HepG2 (cell line): ENCODE measurements around the gene ZNF213. TPM values are rescaled to one million over a fixed set of nuclear protein-coding genes. Genes with fewer than 3 reads are reported as not detected.

Experiments used
- ATAC-seq: fragments of 200-7000 bp; cut with Tn5 transposase; 3 replicates; pipeline ENCODE4 v1.9.1; 2020; ENCODE audit warnings: mild to moderate bottlenecking, moderate library complexity
- BruUV-seq: library from RNA; stranded (reverse); fragments of 400-500 nt; replicated peaks from 2 replicates; lab custom pipeline; 2021; lab: Mats Ljungman, UMichigan
- CTCF ChIA-PET: fragments of 300-600 bp; formaldehyde crosslinking; extraction: SDS; loops from one replicate; lab custom pipeline; 2021; ENCODE audit warnings: low total read pairs, inconsistent platforms, low intra/inter-chr PET ratio; lab: Yijun Ruan, JAX
- POLR2A ChIA-PET: fragments of 350-600 bp; sonication (Branson Sonifier 250); formaldehyde crosslinking; loops from one replicate; lab custom pipeline; 2020; ENCODE audit warnings: antibody characterized with exemption, inconsistent platforms; lab: Yijun Ruan, JAX
- DNase-seq: peaks from one replicate; pipeline ENCODE4 v3.0.0-alpha.2; 2015; ENCODE audit warnings: low spot score
- FAIRE-seq: peaks from 3 replicates; lab custom pipeline; 2011; peaks lifted over from hg19 to GRCh38; lab: Jason Lieb, UNC
- H2AFZ ChIP-seq: one replicate; pipeline ENCODE4 v1.6.1; 2011; ENCODE audit warnings: low read length, inconsistent platforms
- H3K27ac ChIP-seq: fragments of 300-600 bp; 3 replicates; pipeline ENCODE4 v1.8.0; 2011; ENCODE audit warnings: mixed run types, mild to moderate bottlenecking, mixed read lengths, low read length, inconsistent platforms; ENCODE audit not compliant: insufficient read depth; ENCODE audit errors: extremely low read length
- H3K27me3 ChIP-seq, 2 experiments: fragments of 200-600 bp in 1 of 2; 2 replicates in 1 of 2; 3 replicates in 1 of 2; pipeline versions ENCODE4 v1.6.0 to v1.8.0; 2011; ENCODE audit warnings: low read length in 2 of 2, mild to moderate bottlenecking in 2 of 2, moderate library complexity in 2 of 2, inconsistent platforms in 1 of 2; ENCODE audit not compliant: insufficient read depth in 2 of 2, control insufficient read depth in 1 of 2
- H3K36me3 ChIP-seq, 2 experiments: fragments of 200-600 bp in 1 of 2; replicated peaks in 1 of 2; 2 replicates in 1 of 2; 3 replicates in 1 of 2; pipeline versions ENCODE4 v1.5.1 to v1.8.0; 2011; ENCODE audit warnings: low read length in 2 of 2, inconsistent platforms in 1 of 2; ENCODE audit not compliant: insufficient read depth in 2 of 2, control insufficient read depth in 1 of 2
- H3K4me1 ChIP-seq: 2 replicates; pipeline ENCODE4 v1.5.1; 2012; ENCODE audit warnings: low read length, inconsistent platforms; ENCODE audit not compliant: insufficient read depth
- H3K4me2 ChIP-seq: 2 replicates; pipeline ENCODE4 v1.6.0; 2011; ENCODE audit warnings: low read depth, low read length, inconsistent platforms
- H3K4me3 ChIP-seq, 3 experiments: fragments of 200-600 bp in 1 of 3; sonication (generic), shearing (Covaris generic) in 1 of 3; replicated peaks in 1 of 3; 2 replicates each; pipeline ENCODE4 v1.5.1; 2011 to 2016; ENCODE audit warnings: low read length in 3 of 3, inconsistent platforms in 2 of 3, low read depth in 2 of 3, mild to moderate bottlenecking in 2 of 3, control low read depth in 1 of 3, mixed read lengths in 1 of 3; ENCODE audit not compliant: insufficient read depth in 1 of 3
- H3K79me2 ChIP-seq: one replicate; pipeline ENCODE4 v1.6.1; 2011; ENCODE audit warnings: low read length, inconsistent platforms; ENCODE audit not compliant: insufficient read depth
- H3K9ac ChIP-seq: 2 replicates; pipeline ENCODE4 v1.6.0; 2011; ENCODE audit warnings: mild to moderate bottlenecking, low read depth, low read length, inconsistent platforms; ENCODE audit not compliant: insufficient read depth
- H3K9me3 ChIP-seq: 2 replicates; pipeline ENCODE4 v1.5.1; 2012; ENCODE audit warnings: mild to moderate bottlenecking, low read length
- H4K20me1 ChIP-seq: 2 replicates; pipeline ENCODE4 v1.6.0; 2011; ENCODE audit warnings: inconsistent platforms, mild to moderate bottlenecking, low read length, moderate library complexity; ENCODE audit not compliant: insufficient read depth
- ZBTB38 ChIP-seq: sonication (generic); formaldehyde crosslinking; IDR thresholded peaks from 2 replicates; pipeline ENCODE4 v1.5.1; 2020; ENCODE audit warnings: mild to moderate bottlenecking, missing genetic modification reagents
- ZNF878 ChIP-seq: sonication (generic); formaldehyde crosslinking; IDR thresholded peaks from 2 replicates; pipeline ENCODE4 v1.8.1; 2023; ENCODE audit warnings: mild to moderate bottlenecking, missing genetic modification reagents, moderate library complexity
- WGBS: methylation state at CpG from one replicate; pipeline ENCODE4 v1.1.6; 2017; ENCODE audit warnings: low lambda C conversion rate; 5-methylcytosine and 5-hydroxymethylcytosine counted together
- in situ Hi-C: cut with HindIII; loops from 2 replicates; pipeline ENCODE4 v1.10.0; 2017; ENCODE audit warnings: low pct_unique_long_range_greater_than_20kb; ENCODE audit not compliant: extremely low pct_ligation_motif_present
- intact Hi-C: fragments of 100-400 bp; cut with micrococcal nuclease; formaldehyde crosslinking; loops from one replicate; pipeline ENCODE4 v1.10.0; 2022; ENCODE audit not compliant: unreplicated experiment
- polyA plus RNA-seq, 8 experiments: library from polyadenylated mRNA; depleted of rRNA in 3 of 8; stranded (reverse) in 7 of 8; unstranded in 1 of 8; fragments of >200 nt; fragmentation: Illumina TruSeq in 4 of 8; extraction: Trizol in 4 of 8; gene quantifications; 2 replicates each; pipeline versions ENCODE4 v1.2.1 to v1.2.3, GENCODE V29; 2011 to 2016; ENCODE audit warnings: low read depth in 4 of 8, missing spikeins in 1 of 8, mixed read lengths in 1 of 8; ENCODE audit not compliant: insufficient read depth in 1 of 8
- total RNA-seq, 5 experiments: library from RNA; depleted of rRNA; stranded (reverse); fragments of >200 nt; fragmentation: Illumina TruSeq; extraction: Trizol; gene quantifications; 2 replicates each; pipeline ENCODE4 v1.2.3, GENCODE V29; 2016; ENCODE audit warnings: low read depth in 1 of 5
- TF ChIP-seq, protein P1 (sequence below): sonication (generic); formaldehyde crosslinking; IDR thresholded peaks from 2 replicates; pipeline ENCODE4 v1.4.0; 2020; ENCODE audit warnings: missing genetic modification reagents

Gene ZNF213
- total and polyA plus RNA-seq, 2 of the 13 experiments (the other 11 are each of a cell fraction or from before 2014, with no cell fraction given): 0.59 to 0.97 TPM

DNA sequence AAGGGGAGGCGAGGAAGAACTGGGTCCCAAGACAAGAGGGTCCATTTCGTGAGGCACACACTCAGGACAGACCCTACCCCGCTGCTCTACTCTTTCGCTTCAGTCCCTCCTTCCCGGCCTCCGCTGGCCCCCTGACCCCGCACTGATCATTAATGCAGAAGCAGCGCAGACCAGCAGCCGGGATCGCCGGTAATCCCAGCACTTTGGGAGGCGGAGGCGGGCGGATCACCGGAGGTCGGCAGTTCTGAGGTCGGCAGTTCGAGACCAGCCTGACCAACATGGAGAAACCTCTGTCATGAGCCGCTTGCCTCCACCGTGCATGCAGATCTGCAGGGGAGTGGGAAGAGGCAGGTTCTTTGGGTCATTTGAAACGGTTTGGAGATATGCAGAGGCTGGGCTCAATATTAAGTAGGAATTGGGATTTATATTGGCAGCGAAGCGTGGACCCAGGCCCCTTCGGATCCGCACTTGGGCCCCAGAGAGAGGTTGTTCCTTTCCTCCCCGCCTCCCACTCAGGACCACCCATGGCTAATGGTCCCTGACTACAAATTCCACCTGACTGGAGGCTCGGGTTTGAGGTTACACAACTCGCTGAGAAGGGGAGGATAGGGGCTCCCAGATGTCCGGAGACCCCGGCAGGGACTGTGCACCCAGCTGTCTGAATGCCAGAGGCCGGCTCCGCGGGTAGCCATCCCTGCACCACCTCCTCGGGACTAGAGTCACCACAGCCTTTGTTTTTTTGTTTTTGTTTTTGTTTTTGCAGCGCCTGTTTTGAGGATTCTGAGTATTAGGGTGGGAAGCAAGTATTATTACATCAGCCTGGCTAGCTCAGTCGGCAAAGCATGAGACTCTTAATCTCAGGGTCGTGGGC is 29.5 kb downstream of the ZNF213 start:
- no TSS peak for BruUV-seq
- peaks cover 0 to 12% of the 10 kb centered on the region in 2 experiments; a peak in 1 of 5 replicates for H3K27me3 ChIP-seq
- ChIA-PET POLR2A (interaction anchor here (1.2 kb wide), 4 partner anchors 7 to 141 kb away, joined by 3 to 19 read pairs (median 6); partner anchors contain the start of genes HCFC1R1, THOC6 and ZNF213), CTCF (interaction anchor here (2.8 kb wide), 1 partner anchor 12 kb away, joined by 18 read pairs; no protein-coding TSS in a partner anchor)
- intact Hi-C loops: no loop called here
- H3K4me2 ChIP-seq: peak overlapping the region; percentile 78; the same call in 1 of the 2 replicates
- no peaks in the 10 kb centered on the region for H4K20me1 ChIP-seq
- no peaks in the 10 kb centered on the region for H3K79me2 ChIP-seq
- in situ Hi-C loops: no loop called here
- ATAC-seq: no peak
- H3K27ac ChIP-seq: no peak overlapping the region
- FAIRE-seq: no peak
- no peak overlapping the region for H2AFZ ChIP-seq
- peaks cover 69% of the 10 kb centered on the region for H3K4me1 ChIP-seq
- H3K9ac ChIP-seq: no peak overlapping the region
- no peaks in the 10 kb centered on the region for H3K36me3 ChIP-seq
- H3K4me3 ChIP-seq: no peak overlapping the region
- H3K9me3 ChIP-seq: no peaks in the 10 kb centered on the region
- WGBS: 76% methylated on average over 30 of the region's 37 CpGs
- DNase-seq: no peak
- TF ChIP-seq ZBTB38 (0 out of 2 replicates have a peak, but pooled peaks have one; percentile 48), ZNF878 (CRISPR knock-in tag) (no peak)
- TF ChIP-seq, protein P1, sequence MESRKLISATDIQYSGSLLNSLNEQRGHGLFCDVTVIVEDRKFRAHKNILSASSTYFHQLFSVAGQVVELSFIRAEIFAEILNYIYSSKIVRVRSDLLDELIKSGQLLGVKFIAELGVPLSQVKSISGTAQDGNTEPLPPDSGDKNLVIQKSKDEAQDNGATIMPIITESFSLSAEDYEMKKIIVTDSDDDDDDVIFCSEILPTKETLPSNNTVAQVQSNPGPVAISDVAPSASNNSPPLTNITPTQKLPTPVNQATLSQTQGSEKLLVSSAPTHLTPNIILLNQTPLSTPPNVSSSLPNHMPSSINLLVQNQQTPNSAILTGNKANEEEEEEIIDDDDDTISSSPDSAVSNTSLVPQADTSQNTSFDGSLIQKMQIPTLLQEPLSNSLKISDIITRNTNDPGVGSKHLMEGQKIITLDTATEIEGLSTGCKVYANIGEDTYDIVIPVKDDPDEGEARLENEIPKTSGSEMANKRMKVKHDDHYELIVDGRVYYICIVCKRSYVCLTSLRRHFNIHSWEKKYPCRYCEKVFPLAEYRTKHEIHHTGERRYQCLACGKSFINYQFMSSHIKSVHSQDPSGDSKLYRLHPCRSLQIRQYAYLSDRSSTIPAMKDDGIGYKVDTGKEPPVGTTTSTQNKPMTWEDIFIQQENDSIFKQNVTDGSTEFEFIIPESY (CRISPR knock-in tag): 0 out of 2 replicates have a peak, but pooled peaks have one; percentile 27
